MCF 10A (cell line): ENCODE measurements around the gene LILRB4. TPM values are rescaled to one million over a fixed set of nuclear protein-coding genes. Genes with fewer than 3 reads are reported as not detected.

ENCODE experiments used
- BruUV-seq: library from RNA; stranded (reverse); fragments of 400-500 nt; replicated peaks from 2 replicates; lab custom pipeline; 2021; lab: Mats Ljungman, UMichigan
- CTCF ChIA-PET: fragments of 300-600 bp; sonication (Branson Sonifier 250); formaldehyde crosslinking; extraction: SDS; loops from one replicate; lab custom pipeline; 2021; ENCODE audit warnings: antibody characterized with exemption, inconsistent platforms; lab: Yijun Ruan, JAX
- POLR2A ChIA-PET: fragments of 300-600, 350-650 bp; sonication (Branson Sonifier 250); formaldehyde crosslinking; extraction: SDS; loops from one replicate; lab custom pipeline; 2020; ENCODE audit warnings: antibody characterized with exemption, inconsistent platforms; lab: Yijun Ruan, JAX
- DNase-seq: peaks from one replicate; pipeline ENCODE4 v3.0.0-alpha.2; 2018; ENCODE audit not compliant: unreplicated experiment
- H3K27ac Mint-ChIP-seq: one replicate; pipeline ENCODE4 v1.8.0; 2022; ENCODE audit warnings: mild to moderate bottlenecking, low read depth, mixed read lengths; ENCODE audit not compliant: unreplicated experiment
- H3K27me3 Mint-ChIP-seq: one replicate; pipeline ENCODE4 v1.8.0; 2022; ENCODE audit warnings: mixed read lengths; ENCODE audit not compliant: insufficient read depth, unreplicated experiment
- H3K36me3 Mint-ChIP-seq: one replicate; pipeline ENCODE4 v1.8.0; 2022; ENCODE audit warnings: mild to moderate bottlenecking, moderate library complexity, mixed read lengths; ENCODE audit not compliant: insufficient read depth, unreplicated experiment
- H3K4me1 Mint-ChIP-seq: one replicate; pipeline ENCODE4 v1.8.0; 2022; ENCODE audit warnings: mixed read lengths; ENCODE audit not compliant: insufficient read depth, unreplicated experiment
- H3K4me3 Mint-ChIP-seq: one replicate; pipeline ENCODE4 v1.8.0; 2022; ENCODE audit warnings: mild to moderate bottlenecking, moderate library complexity, mixed read lengths; ENCODE audit not compliant: unreplicated experiment
- H3K9me3 Mint-ChIP-seq: one replicate; pipeline ENCODE4 v1.8.0; 2022; ENCODE audit warnings: mixed read lengths; ENCODE audit not compliant: unreplicated experiment
- intact Hi-C: fragments of 100-400 bp; cut with micrococcal nuclease; formaldehyde crosslinking; loops from 2 replicates; pipeline ENCODE4 v1.14.1; 2022
- total RNA-seq: library from RNA; stranded (reverse); gene quantifications from 2 replicates; pipeline ENCODE4 v1.2.3, GENCODE V29; 2022
- TF ChIP-seq, protein P1 (sequence below): fragments of 200-600 bp; IDR thresholded peaks from one replicate; pipeline ENCODE4 v1.8.0; 2022; ENCODE audit warnings: antibody characterized with exemption, mild to moderate bottlenecking; ENCODE audit not compliant: unreplicated experiment

The LILRB4 gene
- total RNA-seq, 1 experiment from 2014 or later, result not detected

DNA sequence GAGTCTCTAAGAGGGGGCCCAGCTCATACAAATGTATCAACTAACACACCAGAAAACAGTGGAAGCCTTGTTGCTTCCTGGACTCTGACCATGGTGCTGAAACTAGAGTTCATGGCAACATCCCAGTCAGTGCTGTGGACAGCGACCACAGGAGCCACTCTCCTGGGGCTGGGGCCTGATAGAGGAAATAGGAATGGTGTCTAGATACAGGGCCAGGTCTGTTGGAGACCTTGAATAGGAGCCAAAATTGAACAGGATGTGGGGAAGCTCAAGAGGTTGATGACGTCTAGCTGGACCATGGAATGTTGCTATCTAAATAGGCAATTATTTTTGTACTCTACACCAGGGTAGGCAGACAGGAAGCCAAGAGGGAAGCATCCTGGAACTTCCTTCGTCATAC, 21.7 kb downstream of the LILRB4 start:
- Mint-ChIP-seq H3K9me3 (peaks cover 14% of the 10 kb centered on the region), H3K36me3 (no peaks in the 10 kb centered on the region), H3K4me3 (no peak overlapping the region), H3K27ac (no peak overlapping the region), H3K27me3 (no peaks in the 10 kb centered on the region), H3K4me1 (no peaks in the 10 kb centered on the region)
- POLR2A ChIA-PET, result interaction anchor here (0.6 kb wide), 1 partner anchor 17 kb away, joined by 5 read pairs; no protein-coding TSS in a partner anchor
- intact Hi-C loops, result no loop called here
- TF ChIP-seq, protein P1, sequence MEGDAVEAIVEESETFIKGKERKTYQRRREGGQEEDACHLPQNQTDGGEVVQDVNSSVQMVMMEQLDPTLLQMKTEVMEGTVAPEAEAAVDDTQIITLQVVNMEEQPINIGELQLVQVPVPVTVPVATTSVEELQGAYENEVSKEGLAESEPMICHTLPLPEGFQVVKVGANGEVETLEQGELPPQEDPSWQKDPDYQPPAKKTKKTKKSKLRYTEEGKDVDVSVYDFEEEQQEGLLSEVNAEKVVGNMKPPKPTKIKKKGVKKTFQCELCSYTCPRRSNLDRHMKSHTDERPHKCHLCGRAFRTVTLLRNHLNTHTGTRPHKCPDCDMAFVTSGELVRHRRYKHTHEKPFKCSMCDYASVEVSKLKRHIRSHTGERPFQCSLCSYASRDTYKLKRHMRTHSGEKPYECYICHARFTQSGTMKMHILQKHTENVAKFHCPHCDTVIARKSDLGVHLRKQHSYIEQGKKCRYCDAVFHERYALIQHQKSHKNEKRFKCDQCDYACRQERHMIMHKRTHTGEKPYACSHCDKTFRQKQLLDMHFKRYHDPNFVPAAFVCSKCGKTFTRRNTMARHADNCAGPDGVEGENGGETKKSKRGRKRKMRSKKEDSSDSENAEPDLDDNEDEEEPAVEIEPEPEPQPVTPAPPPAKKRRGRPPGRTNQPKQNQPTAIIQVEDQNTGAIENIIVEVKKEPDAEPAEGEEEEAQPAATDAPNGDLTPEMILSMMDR, result no peak
- DNase-seq, result peak; percentile 75
- no TSS peak for BruUV-seq
- CTCF ChIA-PET, result interaction anchor here (0.6 to 4.6 kb wide), 7 partner anchors 9 to 986 kb away, joined by 3 to 36 read pairs (median 3); no protein-coding TSS in a partner anchor

DNA sequence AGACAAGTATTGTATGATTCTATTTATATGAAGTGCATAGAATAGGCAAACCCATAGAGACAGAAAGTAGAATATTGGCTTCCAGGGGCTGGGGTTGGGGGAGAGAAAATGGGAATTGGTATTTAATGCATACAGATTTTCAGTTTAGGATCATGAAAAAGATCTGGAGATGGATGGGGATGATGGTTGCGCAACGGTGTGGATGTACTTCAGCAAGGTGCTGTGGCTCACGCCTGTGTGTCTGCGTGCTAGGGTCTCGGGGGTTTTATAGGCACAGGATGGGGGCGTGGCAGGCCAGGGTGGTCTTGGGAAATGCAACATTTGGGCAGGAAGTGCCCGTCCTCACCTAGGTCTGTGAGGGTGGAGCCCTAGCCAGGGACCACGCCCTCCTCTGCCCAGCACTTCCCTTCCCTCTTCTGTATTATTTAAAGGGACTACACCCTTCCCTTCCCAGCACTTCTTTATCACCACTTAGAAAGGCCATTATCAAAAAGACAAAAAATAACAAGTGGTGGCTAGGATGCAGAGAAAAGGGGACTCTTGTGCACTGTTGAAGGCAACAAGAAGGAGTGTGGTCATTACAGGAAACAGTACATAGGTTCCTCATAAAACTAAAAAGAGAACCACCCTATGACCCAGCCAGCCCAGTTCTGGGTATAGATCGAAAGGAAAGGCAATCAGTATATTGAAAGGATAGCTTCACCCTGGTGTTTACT, 29.0 kb downstream of the LILRB4 start:
- ChIA-PET POLR2A (no interaction called here), CTCF (no interaction called here)
- BruUV-seq, result no TSS peak
- H3K9me3 Mint-ChIP-seq, result peaks cover 23% of the 10 kb centered on the region
- no peak overlapping the region for H3K4me3 Mint-ChIP-seq
- TF ChIP-seq, protein P1, result no peak
- intact Hi-C loops, result no loop called here
- H3K36me3 Mint-ChIP-seq, result no peaks in the 10 kb centered on the region
- H3K27ac Mint-ChIP-seq, result no peak overlapping the region
- H3K4me1 Mint-ChIP-seq, result no peaks in the 10 kb centered on the region
- H3K27me3 Mint-ChIP-seq, result no peaks in the 10 kb centered on the region
- no peak for DNase-seq

DNA sequence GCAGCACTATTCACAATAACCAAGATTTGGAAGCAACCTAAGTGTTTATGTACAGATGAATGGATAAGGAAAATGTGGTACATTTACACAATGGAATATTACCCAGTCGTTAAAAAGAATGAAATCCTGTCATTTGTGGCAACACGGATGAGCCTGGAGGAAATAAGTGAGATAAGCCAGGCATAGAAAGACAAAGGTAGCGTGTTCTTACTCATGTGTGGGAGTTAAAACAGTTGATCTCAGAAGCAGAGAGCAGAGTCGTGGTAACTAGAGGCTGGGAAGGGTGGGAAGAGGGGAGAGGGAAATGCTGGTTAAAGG, 29.5 kb downstream of the LILRB4 start:
- no TSS peak for BruUV-seq
- intact Hi-C loops, result no loop called here
- Mint-ChIP-seq H3K4me3 (no peak overlapping the region), H3K36me3 (no peaks in the 10 kb centered on the region), H3K4me1 (no peaks in the 10 kb centered on the region), H3K27me3 (no peaks in the 10 kb centered on the region), H3K9me3 (peaks cover 22% of the 10 kb centered on the region), H3K27ac (no peak overlapping the region)
- TF ChIP-seq, protein P1, result no peak
- ChIA-PET CTCF (no interaction called here), POLR2A (no interaction called here)
- DNase-seq, result no peak

DNA sequence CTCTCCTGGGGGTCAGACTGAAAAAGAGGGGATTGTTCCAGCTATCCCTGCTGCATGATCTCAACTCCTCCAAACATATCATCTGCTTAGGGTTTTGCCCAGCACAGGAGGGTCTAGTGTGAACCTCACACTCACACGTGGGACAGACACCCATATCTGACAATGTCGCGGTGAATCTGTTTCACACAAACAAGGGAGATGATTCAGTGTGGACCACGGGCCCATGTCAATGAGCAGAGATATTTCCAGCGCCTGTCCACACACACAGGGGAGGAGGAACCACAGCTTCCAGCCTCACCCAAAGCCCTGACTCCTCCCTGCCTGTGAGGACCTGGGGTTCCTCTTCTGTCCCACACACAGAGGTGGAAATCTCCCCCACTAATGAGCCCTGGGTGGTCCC, 31.9 kb downstream of the LILRB4 start:
- BruUV-seq, result no TSS peak
- intact Hi-C loops, result no loop called here
- Mint-ChIP-seq H3K36me3 (no peaks in the 10 kb centered on the region), H3K4me1 (no peaks in the 10 kb centered on the region), H3K9me3 (peaks cover 21% of the 10 kb centered on the region), H3K27me3 (no peaks in the 10 kb centered on the region), H3K4me3 (no peak overlapping the region), H3K27ac (no peak overlapping the region)
- TF ChIP-seq, protein P1, result no peak
- no peak for DNase-seq
- POLR2A ChIA-PET, result no interaction called here
- CTCF ChIA-PET, result interaction anchor here (1.7 kb wide), 1 partner anchor 20 kb away, joined by 8 read pairs; no protein-coding TSS in a partner anchor
